GM21360 (cell line): ENCODE results near the gene B4GALT2.

Experiments
- ATAC-seq: cut with Tn5 transposase; IDR thresholded peaks from one replicate; pipeline ENCODE4 v1.9.1; 2021; ENCODE audit warnings: mild to moderate bottlenecking, moderate library complexity; ENCODE audit not compliant: unreplicated experiment

The B4GALT2 gene

DNA sequence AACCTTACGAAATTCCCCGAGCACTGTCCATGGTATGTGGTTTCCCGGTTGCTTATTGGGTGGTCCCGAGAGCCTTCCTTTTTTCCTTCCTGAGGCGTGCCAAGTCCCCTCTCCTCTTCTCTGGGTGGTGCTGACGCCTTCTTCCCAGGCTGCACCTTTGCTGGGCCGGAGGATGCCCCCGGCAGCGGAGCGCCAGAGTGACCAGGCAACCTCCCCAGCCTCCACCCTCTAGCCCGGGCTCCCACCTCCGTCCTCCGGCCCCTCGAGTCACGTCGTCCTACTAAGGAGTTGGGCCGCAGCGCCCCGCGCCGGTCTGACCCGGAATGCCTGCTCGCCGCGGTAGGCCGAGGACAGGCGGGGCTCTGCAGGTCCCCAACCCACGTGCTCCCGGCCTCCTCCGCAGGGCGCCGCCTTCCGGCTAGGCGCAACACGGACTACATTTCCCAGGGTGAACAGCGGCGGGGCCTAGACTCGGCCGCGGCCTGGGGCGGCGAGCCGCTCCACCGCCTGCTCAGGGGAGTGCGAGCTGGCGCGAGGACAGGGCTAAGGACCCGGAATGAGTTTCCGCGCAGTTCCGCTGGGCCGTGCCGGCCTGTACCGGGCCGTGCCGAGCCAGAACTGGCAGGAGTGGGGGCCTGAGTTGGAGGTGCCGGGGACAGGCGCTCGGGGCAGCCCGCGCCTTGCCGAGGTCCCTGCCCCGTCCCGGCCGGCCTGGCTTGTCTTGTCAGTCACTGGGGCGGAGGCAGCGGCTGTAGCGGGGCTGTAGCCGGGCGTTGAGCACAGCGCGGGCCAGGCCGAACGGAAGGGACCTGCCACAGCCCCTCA, 32.6 kb upstream of the B4GALT2 start, which contains the start of gene IPO13:
Gene IPO13 (plus strand): TSS at position 715 of the 825 bp plus-strand sequence. CDS start 651 bp downstream, outside the sequence.
- peak; percentile 94 for ATAC-seq

- peak; percentile 21 for ATAC-seq
These were observed 31.7 kb upstream of the B4GALT2 start for GRCh38 chr1:43947061-43947873.

- ATAC-seq: no peak
These were observed 31.1 kb upstream of the B4GALT2 start for GRCh38 chr1:43947874-43948437.

DNA sequence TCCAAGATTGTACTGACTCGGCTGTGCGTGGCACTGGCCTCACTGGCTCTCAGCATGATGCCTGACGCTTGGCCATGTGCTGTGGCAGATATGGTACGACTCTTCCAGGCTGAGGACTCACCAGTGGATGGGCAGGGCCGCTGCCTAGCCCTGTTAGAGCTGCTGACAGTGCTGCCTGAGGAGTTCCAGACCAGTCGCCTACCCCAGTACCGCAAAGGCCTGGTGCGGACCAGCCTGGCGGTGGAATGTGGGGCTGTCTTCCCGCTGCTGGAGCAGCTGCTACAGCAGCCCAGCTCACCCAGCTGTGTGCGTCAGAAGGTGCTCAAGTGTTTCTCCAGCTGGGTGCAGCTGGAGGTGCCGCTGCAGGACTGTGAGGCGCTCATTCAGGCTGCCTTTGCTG, 29.3 kb upstream of the B4GALT2 start:
- ATAC-seq: no peak

DNA sequence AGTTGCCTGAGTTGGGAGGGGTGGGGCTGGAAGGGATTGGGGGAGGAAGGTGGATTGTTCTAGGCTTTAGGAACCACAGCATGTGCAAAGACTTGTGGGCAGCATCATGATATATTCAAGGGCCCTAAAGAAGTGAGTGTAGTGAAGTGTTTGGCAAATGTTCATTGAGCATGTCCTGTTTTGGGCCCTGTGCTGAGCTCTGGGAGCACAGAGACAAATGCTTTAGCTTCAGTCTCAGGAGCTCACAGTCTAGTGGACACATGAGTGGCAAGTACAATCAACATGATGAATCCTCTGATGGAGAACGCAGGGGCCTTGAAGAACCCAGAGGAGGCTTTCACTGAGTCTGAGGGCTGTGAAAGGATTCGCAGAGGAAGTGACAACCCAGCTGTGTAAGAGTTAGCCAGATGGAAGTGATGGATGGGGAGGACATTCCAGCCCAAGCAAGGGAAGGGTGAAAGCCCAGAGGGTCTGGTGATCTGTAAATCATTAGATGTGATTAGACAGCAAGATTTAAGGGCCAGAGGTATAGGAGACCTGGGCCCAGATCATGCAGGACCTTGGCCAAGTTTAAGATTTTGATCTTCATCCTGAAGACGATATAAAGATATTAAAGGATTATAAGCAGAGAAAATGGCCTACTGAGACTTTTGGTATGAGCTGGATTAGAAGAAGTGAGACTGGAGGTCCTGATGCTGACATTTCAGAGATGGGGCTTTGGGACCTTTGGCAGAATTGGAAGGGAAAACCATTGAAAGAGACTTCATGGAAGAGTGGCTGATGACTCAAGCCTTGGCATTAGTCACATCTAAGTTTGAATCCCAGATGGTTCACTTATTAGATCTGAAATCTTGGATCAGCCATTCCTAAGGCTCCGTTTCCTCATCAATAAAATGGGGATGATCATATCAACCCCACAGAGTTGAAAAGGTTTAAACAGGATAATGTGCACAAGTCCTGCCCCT, 27.7 kb upstream of the B4GALT2 start:
- ATAC-seq: no peak

- ATAC-seq: no peak
These were observed 26.2 kb upstream of the B4GALT2 start for GRCh38 chr1:43952731-43953346.

DNA sequence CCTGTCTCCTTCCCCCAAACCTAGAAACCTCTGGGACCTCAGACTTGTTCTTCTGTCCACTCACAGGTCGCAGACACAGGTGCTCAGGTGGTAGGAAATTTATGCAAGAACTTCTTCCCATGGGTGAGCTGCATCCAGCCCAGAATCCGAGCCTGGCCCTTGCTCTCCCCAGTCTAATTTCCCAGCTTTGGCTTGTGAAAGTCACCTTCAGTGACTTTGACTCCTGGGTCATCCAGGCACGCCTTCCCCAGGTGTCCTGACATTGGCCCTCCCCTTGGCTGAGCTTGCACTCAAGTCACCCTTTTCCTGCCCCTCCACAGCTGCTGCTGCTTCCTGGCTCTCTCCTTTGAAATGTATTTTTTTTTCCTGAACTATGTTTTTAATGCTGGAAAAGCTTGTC, 25.6 kb upstream of the B4GALT2 start:
- ATAC-seq: no peak

DNA sequence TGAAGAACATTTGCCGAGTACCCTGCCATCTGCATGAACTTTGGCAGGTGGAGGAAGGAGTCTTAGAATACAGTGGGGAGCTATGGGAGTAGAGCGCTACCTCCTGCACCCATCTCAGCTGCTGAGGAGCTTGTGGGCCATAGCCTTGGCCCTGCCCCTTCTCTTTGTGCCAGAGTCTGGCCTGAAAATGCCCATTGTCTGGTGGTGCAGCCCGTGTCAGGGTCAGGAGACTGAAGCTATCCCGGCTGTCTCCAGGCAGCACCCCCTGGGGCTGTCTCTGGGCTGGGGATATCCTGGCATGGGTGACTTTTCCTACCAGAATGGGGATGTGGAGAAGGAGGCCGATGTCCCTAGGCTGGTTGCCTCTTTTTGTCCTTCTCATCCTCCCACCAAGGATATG, 25.0 kb upstream of the B4GALT2 start:
- no peak for ATAC-seq

DNA sequence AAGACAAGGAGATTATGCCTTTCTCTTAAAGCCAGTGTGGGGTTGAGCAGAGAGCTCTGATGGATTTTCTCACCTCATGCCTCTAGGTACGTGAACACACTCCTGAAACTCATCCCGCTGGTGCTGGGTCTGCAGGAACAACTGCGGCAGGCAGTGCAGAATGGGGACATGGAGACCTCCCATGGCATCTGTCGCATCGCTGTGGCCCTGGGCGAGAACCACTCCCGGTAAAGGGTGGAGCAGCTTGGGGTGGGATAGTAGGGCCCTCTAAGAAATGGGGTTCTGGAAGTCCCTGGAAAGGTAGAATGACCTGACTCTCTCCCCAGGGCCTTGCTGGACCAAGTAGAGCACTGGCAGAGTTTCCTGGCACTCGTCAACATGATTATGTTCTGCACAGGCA, 22.8 kb upstream of the B4GALT2 start:
- ATAC-seq: no peak

DNA sequence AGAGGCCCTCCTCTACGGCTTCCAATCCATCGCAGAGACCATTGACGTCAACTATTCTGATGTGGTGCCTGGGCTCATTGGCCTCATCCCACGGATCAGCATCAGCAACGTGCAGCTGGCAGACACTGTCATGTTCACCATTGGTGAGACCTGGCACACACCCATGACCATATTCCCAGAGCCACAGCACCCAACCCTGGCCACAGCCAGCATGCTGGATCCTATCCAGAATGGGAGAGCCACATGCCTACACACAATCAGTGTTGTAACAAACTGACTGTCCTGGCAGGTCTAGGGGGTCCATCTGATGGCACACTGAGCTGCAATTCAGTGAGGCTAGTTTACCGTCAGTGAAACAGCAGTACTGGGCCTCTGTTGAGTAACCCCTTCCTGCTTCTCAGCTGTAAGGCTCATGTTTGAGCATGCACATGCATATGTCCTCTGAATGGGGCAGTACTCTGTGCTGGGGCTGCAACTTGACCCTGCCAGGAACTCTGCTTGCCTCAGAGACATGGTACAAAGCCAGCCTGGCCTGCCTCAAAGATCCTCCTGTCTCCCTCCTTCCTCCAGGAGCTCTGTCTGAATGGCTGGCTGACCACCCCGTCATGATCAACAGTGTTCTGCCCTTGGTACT, 21.5 kb upstream of the B4GALT2 start:
- no peak for ATAC-seq

- ATAC-seq: no peak
These were observed 20.4 kb upstream of the B4GALT2 start for GRCh38 chr1:43958351-43959255.

GRCh38 chr1:43960798-43961197, 18.2 kb upstream of the B4GALT2 start:
- ATAC-seq: no peak

DNA sequence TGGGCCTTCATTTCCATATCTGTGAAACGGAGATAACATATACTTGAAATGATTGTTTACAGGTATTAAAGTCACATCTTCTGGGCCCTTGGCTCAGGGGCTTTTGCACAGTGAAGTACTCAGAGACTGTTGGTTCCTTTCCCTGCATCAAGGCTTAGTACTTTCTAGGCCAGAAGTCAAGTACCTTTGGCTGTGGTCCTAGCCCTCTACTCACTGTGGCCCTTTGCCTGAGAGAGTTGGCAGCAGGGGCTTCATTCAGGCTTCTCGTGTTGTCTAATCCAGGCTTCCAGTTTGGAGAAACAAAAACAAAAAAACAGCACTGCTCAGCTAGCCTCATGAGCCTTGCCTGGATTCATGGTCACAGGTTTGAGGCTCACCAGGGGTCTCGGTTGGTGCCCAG, 17.3 kb upstream of the B4GALT2 start:
- no peak for ATAC-seq

DNA sequence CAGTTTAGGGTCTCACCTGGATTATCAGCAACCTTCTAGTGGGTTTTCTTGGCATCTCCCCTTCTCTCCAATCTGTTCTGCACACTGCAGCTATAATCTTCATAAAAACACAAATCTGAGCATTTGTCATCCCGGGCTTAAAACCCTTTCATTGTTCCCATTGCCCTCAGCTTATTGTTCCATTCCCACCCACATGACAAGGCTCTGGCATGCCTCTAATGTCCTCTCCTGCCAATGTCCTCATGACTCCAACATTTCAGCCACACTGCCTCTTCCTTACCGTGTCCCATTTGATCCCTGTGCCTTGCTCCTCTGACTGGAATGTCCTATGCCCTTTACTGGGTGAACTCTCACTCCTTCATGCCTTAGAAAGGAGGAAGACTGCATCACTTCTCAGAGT, 16.7 kb upstream of the B4GALT2 start:
- ATAC-seq: no peak

DNA sequence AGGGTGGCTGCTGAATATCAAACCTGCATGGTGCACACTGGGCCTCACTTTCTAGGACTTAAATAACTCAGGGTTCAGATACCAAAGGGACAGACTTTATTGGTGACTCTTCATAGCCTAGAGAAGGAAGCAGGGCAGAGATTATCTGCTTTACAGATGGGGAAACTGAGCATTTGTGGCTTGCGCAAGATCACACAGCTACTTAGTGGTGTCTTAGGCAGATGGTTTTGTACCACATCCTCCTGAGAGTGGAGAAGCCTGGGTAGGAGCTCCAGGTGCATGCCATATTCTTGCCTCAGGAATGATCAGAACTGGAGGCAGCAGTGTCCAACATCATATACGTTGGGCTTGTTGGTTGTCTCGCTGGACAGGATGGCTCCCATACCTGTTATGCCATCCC, 16.0 kb upstream of the B4GALT2 start:
- ATAC-seq: no peak

GRCh38 chr1:43963890-43964289, 15.1 kb upstream of the B4GALT2 start:
- no peak for ATAC-seq

- no peak for ATAC-seq
These were observed 13.7 kb upstream of the B4GALT2 start for GRCh38 chr1:43965316-43965715.

DNA sequence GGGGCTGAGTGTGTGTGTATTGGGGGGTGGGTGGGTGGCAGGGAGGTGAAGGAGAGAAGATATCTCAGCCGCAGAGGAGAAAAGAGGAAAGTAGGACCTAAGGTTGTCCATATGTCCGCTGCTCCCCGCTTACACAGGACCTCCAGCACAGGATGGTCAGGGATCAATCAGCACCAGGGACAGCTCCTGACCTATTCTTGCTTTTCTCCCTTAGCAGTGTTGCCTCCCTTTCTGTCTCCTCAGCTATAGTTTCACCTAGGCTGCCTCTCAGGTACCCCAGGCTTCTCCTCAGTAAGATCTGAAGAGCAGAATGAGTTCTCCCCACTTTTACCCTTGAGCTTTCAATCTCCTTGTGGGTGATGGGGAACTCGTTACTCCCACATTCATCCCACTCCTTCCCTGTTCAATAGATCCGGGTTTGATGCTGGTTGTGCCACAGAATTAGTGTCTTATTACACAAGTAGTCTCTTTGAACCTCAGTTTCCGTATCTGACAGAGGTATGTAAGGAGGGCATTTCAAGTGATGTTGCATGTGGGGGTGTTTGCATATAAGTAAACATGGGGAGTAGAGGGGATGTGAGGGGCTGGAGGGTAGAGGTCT, 10.6 kb upstream of the B4GALT2 start:
- no peak for ATAC-seq
